ENCODE measurements around the gene CTSL. TPM values are rescaled to one million over a fixed set of nuclear protein-coding genes. Genes with fewer than 3 reads are reported as not detected.
A peak's percentile ranks its signal among the peaks of the same experiment; 100 is the strongest.

CTSL gene
- total and polyA plus RNA-seq, 11 donors, result 86.6 to 382 (median 130) TPM

DNA sequence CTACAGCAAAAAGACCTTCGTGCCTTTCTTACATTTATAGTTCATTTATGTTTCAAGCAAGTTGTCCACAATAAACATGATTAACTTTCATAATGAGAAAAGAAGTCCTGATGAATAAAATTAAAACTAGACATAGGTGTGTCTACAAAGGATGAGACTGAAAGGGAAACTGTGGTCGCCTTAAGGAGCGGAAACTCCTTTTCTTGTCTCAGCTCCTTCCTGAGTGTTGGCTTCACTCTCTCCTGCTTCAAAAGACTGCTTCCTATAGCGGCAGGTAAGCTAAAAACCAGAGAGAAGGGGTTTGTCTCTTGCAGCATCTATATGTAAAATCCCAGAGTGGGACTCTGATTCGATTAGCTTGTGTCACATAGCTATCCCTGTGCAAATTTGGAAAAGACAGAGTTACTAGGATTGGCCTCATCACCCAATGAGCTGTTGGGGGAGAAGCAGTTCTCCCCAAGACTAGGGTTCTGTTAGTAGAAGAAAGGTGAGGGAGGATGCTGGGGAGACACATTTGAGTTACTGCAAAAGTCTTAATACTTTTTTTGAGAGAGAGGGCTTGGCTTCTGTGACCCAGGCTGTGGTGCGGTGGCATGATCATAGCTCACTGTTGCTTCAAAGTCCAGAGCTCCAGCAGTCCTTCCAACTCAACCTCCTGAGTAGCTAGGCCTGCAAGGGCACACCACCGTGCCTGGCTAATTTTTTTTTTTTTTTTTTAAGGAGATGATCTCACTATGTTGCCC is 16.8 kb upstream of the CTSL start:
- Histone ChIP-seq H3K9me3 (no peaks in the 10 kb centered on the region), H3K4me3 (no peak overlapping the region), H3K4me1 (peaks cover 0 to 39% (median 2%) of the 10 kb centered on the region in 12 donors), H3K27me3 (no peaks in the 10 kb centered on the region), H3K36me3 (peaks cover 0 to 15% (median 0%) of the 10 kb centered on the region in 9 donors), H3K27ac (no peak overlapping the region)
- 81 to 91% (median 86%) methylated on average over 7 of the region's 7 CpGs for WGBS, 4 donors
- intact Hi-C loops (cut with DNase I), result loop anchor here in 1 of 10 donors (10.0 kb wide), 1 partner anchor 46 kb away; no protein-coding TSS in a partner anchor
- DNase-seq, result no peak
- TF ChIP-seq POLR2A (IDR thresholded peaks at IDR 0.05) (no peak), CTCF (IDR thresholded peaks at IDR 0.05) (no peak)
- ATAC-seq, result no peak

DNA sequence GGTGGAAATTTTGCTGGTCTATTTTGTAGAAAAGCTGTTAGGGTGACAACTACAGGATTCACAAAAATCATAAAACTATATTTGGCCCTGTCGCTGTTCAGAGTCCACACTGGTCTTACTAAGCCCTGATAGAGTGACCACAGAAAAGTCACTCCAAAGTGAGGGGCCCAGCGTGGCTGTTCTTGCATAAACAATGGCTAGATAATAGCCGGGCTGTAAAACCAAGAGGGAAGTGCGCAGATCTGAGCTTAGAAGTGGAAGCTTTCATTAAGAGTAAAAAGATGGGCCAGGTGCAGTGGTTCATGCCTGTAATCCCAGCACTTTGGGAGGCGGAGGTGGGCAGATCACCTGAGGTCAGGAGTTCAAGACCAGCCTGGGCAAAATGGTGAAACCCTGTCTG is 15.5 kb upstream of the CTSL start:
- no peak for TF ChIP-seq POLR2A (IDR thresholded peaks at IDR 0.05)
- no peak for TF ChIP-seq CTCF (IDR thresholded peaks at IDR 0.05)
- intact Hi-C loops (cut with DNase I), result no loop called here
- no peak overlapping the region for H3K4me3 ChIP-seq
- H3K36me3 ChIP-seq, result peaks cover 0 to 15% (median 0%) of the 10 kb centered on the region in 9 donors
- peaks cover 0 to 52% (median 7%) of the 10 kb centered on the region in 12 donors for H3K4me1 ChIP-seq
- no peak overlapping the region for H3K27ac ChIP-seq
- ATAC-seq (no peak), DNase-seq (no peak)
- 82 to 94% (median 90%) methylated on average over 5 of the region's 5 CpGs for WGBS, 4 donors
- no peaks in the 10 kb centered on the region for H3K27me3 ChIP-seq
- no peaks in the 10 kb centered on the region for H3K9me3 ChIP-seq

DNA sequence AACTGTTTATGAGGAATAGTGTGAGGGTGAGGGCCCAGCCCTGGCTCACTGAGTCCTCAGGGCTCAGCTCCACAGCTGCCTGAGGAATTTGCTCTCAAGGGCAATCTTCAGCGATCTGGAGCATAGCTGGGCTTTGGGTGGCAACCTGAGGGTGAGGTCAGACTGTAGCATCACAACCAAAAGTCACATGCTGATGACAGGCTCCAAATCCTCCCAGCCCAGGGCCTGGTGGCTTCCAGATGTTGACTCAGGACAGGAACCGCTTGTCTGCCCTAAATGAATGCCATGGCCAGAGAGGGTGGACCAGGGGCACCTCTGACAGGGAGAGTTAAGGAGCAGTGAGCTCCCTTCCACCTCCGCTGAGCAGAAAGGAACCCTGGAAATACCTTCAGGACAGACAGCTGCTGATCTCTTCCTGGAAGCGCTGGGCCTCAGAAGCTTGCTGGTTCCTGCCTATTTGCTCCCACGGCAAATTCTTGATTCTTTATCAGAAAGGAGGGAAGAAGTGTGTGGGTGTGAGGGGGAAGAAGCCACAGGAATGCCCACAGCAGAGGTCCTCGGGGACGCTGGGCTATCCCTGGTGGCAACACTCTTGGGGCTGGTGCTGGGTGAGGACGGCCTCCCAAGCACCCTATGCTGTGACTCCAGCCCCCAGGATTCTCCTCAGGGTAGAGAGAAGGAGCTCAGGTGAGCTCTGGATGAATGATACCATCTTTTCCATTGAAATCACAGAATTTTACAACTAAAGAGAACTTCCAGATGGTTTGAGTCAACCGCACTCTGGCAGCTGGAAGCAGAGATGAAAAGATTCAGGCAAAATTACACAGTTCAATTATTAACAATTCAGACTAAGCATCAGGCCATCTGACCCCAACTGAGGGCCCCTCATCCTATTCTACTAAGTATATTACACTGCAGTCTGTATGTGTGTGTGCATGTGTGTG is 13.8 kb upstream of the CTSL start:
- TF ChIP-seq POLR2A (IDR thresholded peaks at IDR 0.05) (no peak), CTCF (IDR thresholded peaks at IDR 0.05) (no peak)
- ATAC-seq, result peak in 1 of 4 donors; percentile 12

More for the DNA sequence above, 13.8 kb upstream of the CTSL start:
- Histone ChIP-seq H3K27me3 (no peaks in the 10 kb centered on the region), H3K27ac (peak overlapping the region in 4 of 12 donors; percentile 5 to 80 (median 23)), H3K4me3 (no peak overlapping the region), H3K4me1 (peaks cover 0 to 58% (median 7%) of the 10 kb centered on the region in 12 donors), H3K36me3 (peaks cover 0 to under 1% (median 0%) of the 10 kb centered on the region in 9 donors), H3K9me3 (no peaks in the 10 kb centered on the region)
- DNase-seq, result no peak
- 76 to 83% (median 79%) methylated on average over 9 of the region's 9 CpGs for WGBS, 4 donors
- intact Hi-C loops (cut with DNase I), result no loop called here

All from heart left ventricle (tissue), 16 donors.